Kidney (tissue), 14 donors: ENCODE data around the gene NPHP4. TPM values are rescaled to one million over a fixed set of nuclear protein-coding genes. Genes with fewer than 3 reads are reported as not detected.

Experiments
- DNase-seq, 5 donors: peaks; one replicate each; pipeline ENCODE4 v3.0.0-alpha.2; 2013 to 2020
- FAIRE-seq: peaks from 2 replicates; lab custom pipeline; 2012; peaks lifted over from hg19 to GRCh38; lab: Jason Lieb, UNC
- H3K27ac ChIP-seq, 2 donors: one replicate each; pipeline ENCODE4 v1.7.0; 2013; ENCODE audit warnings: low read depth in 2 of 2, low read length in 2 of 2, inconsistent platforms in 1 of 2
- H3K27me3 ChIP-seq: one replicate; pipeline ENCODE4 v1.7.1; 2013; ENCODE audit warnings: low read length, inconsistent platforms; ENCODE audit not compliant: control insufficient read depth, insufficient read depth
- H3K36me3 ChIP-seq, 3 donors: one replicate each; pipeline versions ENCODE4 v1.7.0 to v1.7.1; 2013; ENCODE audit warnings: low read length in 3 of 3, control low read depth in 1 of 3, inconsistent platforms in 1 of 3; ENCODE audit not compliant: insufficient read depth in 3 of 3, control insufficient read depth in 2 of 3
- H3K4me1 ChIP-seq, 3 donors: one replicate each; pipeline versions ENCODE4 v1.7.0 to v1.7.1; 2013; ENCODE audit warnings: low read length in 3 of 3, inconsistent platforms in 1 of 3, low read depth in 1 of 3; ENCODE audit not compliant: control insufficient read depth in 2 of 3, insufficient read depth in 2 of 3
- H3K4me3 ChIP-seq, 3 donors: one replicate each; pipeline versions ENCODE4 v1.7.0 to v1.8.1; 2013; ENCODE audit warnings: low read length in 3 of 3, control low read depth in 1 of 3, inconsistent platforms in 1 of 3
- H3K9ac ChIP-seq, 3 donors: one replicate each; pipeline versions ENCODE4 v1.7.0 to v1.7.1; 2013; ENCODE audit warnings: low read length in 3 of 3, control low read depth in 1 of 3, inconsistent platforms in 1 of 3
- H3K9me3 ChIP-seq, 3 donors: one replicate each; pipeline versions ENCODE4 v1.7.0 to v1.7.1; 2013; ENCODE audit warnings: low read length in 3 of 3, control low read depth in 1 of 3, inconsistent platforms in 1 of 3; ENCODE audit not compliant: control insufficient read depth in 2 of 3, insufficient read depth in 1 of 3
- intact Hi-C: fragments of 100-400 bp; cut with DNase I; formaldehyde crosslinking; loops from one replicate; pipeline ENCODE4 v1.11.1; 2022
- polyA plus RNA-seq: library from polyadenylated mRNA; stranded (reverse); fragments of 350-450 nt; fragmentation: Illumina TruSeq; extraction: RNeasy Lipid Tissue Mini Kit (QIAGEN cat#74804); gene quantifications from one replicate; pipeline ENCODE4 v1.2.3, GENCODE V29; 2014; ENCODE audit warnings: low read depth, low replicate concordance; ENCODE audit not compliant: insufficient read depth
- total RNA-seq: library from RNA; stranded (reverse); fragmentation: NEBNext Ultra II Directional; extraction: Animal tissue kit (Norgen Biotek cat#: 25700); gene quantifications from one replicate; pipeline ENCODE4 v1.2.1, GENCODE V29; 2021
- TF ChIP-seq, protein P1 (sequence below): IDR thresholded peaks from 3 replicates; pipeline ENCODE4 v1.5.1; 2012; ENCODE audit warnings: mild to moderate bottlenecking, moderate library complexity, borderline replicate concordance; ENCODE audit not compliant: insufficient read depth; ENCODE audit errors: extremely low read depth
- donor health status: control.
- donor health status: control.
- donor health status: control.
- donor health status: control.
- donor health status: control.
- donor health status: DM: yes; HTN: yes; CAD: no.
- donor health status: Normal renal cell carcinoma (clear cell type).

Gene NPHP4
- total and polyA plus RNA-seq, 2 donors from 2014 or later = 2.9 to 16.1 TPM

- Histone ChIP-seq H3K4me3 (no peak overlapping the region), H3K9me3 (no peaks in the 10 kb centered on the region), H3K4me1 (no peaks in the 10 kb centered on the region), H3K9ac (no peak overlapping the region), H3K36me3 (no peaks in the 10 kb centered on the region), H3K27ac (no peak overlapping the region), H3K27me3 (no peaks in the 10 kb centered on the region)
- DNase-seq (peak in 3 of 5 donors; percentile 16 to 68 (median 37)), FAIRE-seq (no peak)
- TF ChIP-seq, protein P1, sequence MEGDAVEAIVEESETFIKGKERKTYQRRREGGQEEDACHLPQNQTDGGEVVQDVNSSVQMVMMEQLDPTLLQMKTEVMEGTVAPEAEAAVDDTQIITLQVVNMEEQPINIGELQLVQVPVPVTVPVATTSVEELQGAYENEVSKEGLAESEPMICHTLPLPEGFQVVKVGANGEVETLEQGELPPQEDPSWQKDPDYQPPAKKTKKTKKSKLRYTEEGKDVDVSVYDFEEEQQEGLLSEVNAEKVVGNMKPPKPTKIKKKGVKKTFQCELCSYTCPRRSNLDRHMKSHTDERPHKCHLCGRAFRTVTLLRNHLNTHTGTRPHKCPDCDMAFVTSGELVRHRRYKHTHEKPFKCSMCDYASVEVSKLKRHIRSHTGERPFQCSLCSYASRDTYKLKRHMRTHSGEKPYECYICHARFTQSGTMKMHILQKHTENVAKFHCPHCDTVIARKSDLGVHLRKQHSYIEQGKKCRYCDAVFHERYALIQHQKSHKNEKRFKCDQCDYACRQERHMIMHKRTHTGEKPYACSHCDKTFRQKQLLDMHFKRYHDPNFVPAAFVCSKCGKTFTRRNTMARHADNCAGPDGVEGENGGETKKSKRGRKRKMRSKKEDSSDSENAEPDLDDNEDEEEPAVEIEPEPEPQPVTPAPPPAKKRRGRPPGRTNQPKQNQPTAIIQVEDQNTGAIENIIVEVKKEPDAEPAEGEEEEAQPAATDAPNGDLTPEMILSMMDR = no peak
- intact Hi-C loops = no loop called here
These were observed 155.3 kb downstream of the NPHP4 start for GRCh38 chr1:5836776-5837440.

DNA sequence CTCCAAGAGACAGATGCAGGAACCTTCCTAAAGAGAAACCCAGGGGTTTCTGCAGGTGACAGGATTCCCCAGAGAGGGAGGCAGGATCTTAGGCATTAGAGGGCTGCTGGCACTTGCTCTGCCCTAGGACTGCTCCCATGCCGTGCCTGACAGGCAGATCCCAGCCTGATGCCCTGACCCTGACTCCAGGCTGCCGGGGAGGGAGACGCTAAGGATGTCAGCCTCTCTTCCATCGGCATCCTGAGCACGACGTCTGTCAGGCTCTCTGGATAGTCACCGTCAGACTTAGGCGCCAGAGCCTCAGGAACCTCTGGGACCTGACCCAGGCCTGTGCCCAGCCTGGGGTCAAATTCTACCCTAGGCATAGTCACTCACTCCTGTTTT lies 157.1 kb downstream of the NPHP4 start:
- no peaks in the 10 kb centered on the region for H3K27me3 ChIP-seq
- intact Hi-C loops = no loop called here
- no peak for FAIRE-seq

DNA sequence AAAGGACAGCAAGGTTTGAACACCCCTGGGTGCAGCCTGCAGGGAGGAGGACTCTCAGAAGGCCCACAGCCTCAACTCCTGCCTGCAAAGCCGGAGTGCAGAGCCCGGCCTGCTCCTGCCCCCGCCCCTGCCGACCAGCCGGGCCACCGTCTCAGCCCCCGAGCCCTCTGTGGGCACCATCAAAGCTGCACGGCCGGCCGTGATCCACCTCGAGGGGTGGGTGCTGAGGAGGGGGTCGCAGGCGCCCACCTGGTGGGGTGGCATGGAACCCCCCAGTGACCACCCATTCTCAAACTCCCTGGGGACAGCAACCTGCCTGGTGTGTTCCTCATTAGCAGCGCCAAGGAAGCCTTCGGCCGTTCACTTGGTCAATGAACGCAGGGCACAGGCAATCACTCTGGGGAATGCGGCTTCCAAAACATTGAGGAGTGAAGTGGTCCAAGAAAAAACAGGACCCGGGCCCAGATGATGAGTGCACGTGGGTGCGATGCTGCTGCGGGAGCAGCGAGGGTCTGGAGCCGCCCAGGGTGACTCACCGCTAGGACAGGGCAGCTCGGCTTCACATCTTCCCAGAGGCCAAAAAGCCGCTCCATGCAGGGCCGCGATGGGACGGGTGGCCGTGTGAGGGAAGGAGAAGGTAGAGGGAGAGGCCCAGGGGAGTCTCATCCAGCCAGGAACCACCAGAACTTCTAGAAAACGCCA lies 157.6 kb downstream of the NPHP4 start:
- H3K9ac ChIP-seq = no peak overlapping the region
- H3K27ac ChIP-seq = no peak overlapping the region
- DNase-seq = peak in 1 of 5 donors; percentile 66
- intact Hi-C loops = no loop called here
- TF ChIP-seq, protein P1 = no peak
- FAIRE-seq = no peak
- H3K36me3 ChIP-seq = no peaks in the 10 kb centered on the region
- H3K27me3 ChIP-seq = no peaks in the 10 kb centered on the region
- no peak overlapping the region for H3K4me3 ChIP-seq
- no peaks in the 10 kb centered on the region for H3K9me3 ChIP-seq
- H3K4me1 ChIP-seq = no peaks in the 10 kb centered on the region

More for the DNA sequence above, 157.1 kb downstream of the NPHP4 start:
- Histone ChIP-seq H3K4me1 (no peaks in the 10 kb centered on the region), H3K27ac (no peak overlapping the region), H3K9me3 (no peaks in the 10 kb centered on the region), H3K9ac (no peak overlapping the region), H3K36me3 (no peaks in the 10 kb centered on the region), H3K4me3 (no peak overlapping the region)
- TF ChIP-seq, protein P1 = no peak
- peak in 1 of 5 donors; percentile 51 for DNase-seq
